ENCODE data around the gene ANKRD42.

The ANKRD42 gene

DNA sequence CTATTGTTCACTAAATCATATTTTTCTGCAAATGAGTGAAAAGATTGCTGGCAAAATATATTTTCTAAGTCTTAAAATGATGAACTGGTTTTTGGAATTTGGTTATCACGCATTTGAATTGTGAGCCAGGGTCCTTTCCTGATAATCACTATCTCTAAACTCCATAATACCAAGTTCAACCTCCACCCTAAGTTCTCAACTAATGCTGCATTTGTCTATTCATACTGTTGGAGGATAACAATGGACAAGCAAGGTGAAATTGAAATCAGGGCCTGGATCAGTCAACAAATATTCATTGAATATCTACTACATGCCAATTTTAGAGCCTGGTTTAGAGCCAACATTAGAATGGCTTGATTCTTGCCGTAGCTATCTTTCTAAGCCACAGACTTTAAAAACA lies 41.2 kb upstream of the ANKRD42 start:
- Histone ChIP-seq H3K4me1 (ENCODE audit: low read depth, poor library complexity, severe bottlenecking) (peaks cover 7% of the 10 kb centered on the region), H3K27me3 (ENCODE audit: insufficient read depth, low read depth) (no peaks in the 10 kb centered on the region), H3K4me3 (IDR thresholded peaks at IDR 0.05; ENCODE audit: insufficient read depth, low read depth, low read length) (no peak overlapping the region), H3K9ac (no peak overlapping the region), H2AFZ (ENCODE audit: low read depth) (no peak overlapping the region), H3K36me3 (ENCODE audit: insufficient read depth) (no peaks in the 10 kb centered on the region), H4K20me1 (ENCODE audit: insufficient read depth) (no peaks in the 10 kb centered on the region), H3K4me2 (no peak overlapping the region), H3K27ac (no peak overlapping the region), H3K79me2 (ENCODE audit: insufficient read depth, low read depth) (peaks cover 3% of the 10 kb centered on the region)
- TF ChIP-seq, protein P1, sequence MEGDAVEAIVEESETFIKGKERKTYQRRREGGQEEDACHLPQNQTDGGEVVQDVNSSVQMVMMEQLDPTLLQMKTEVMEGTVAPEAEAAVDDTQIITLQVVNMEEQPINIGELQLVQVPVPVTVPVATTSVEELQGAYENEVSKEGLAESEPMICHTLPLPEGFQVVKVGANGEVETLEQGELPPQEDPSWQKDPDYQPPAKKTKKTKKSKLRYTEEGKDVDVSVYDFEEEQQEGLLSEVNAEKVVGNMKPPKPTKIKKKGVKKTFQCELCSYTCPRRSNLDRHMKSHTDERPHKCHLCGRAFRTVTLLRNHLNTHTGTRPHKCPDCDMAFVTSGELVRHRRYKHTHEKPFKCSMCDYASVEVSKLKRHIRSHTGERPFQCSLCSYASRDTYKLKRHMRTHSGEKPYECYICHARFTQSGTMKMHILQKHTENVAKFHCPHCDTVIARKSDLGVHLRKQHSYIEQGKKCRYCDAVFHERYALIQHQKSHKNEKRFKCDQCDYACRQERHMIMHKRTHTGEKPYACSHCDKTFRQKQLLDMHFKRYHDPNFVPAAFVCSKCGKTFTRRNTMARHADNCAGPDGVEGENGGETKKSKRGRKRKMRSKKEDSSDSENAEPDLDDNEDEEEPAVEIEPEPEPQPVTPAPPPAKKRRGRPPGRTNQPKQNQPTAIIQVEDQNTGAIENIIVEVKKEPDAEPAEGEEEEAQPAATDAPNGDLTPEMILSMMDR (conservative IDR thresholded peaks at IDR 0.05; ENCODE audit: low read depth, low read length), result no peak

DNA sequence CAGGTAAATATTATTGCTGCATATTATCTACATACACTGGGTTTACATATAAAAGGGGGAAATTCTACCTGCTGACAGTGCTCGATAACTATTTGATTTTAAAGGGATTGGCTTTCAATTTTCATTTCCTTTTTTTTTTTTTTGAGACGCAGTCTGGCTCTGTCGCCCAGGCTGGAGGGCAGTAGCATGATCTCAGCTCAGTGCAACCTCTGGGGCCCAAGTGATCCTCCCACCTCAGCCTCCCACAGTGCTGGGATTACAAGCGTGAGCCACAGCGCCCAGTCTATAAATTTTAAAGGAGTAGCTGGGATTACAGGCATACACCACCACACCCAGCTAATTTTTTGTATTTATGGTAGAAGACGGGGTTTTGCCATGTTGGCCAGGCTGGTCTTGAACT lies 39.7 kb upstream of the ANKRD42 start:
- peaks cover 5% of the 10 kb centered on the region for H4K20me1 ChIP-seq (ENCODE audit: insufficient read depth)
- TF ChIP-seq, protein P1 (conservative IDR thresholded peaks at IDR 0.05; ENCODE audit: low read depth, low read length), result no peak

DNA sequence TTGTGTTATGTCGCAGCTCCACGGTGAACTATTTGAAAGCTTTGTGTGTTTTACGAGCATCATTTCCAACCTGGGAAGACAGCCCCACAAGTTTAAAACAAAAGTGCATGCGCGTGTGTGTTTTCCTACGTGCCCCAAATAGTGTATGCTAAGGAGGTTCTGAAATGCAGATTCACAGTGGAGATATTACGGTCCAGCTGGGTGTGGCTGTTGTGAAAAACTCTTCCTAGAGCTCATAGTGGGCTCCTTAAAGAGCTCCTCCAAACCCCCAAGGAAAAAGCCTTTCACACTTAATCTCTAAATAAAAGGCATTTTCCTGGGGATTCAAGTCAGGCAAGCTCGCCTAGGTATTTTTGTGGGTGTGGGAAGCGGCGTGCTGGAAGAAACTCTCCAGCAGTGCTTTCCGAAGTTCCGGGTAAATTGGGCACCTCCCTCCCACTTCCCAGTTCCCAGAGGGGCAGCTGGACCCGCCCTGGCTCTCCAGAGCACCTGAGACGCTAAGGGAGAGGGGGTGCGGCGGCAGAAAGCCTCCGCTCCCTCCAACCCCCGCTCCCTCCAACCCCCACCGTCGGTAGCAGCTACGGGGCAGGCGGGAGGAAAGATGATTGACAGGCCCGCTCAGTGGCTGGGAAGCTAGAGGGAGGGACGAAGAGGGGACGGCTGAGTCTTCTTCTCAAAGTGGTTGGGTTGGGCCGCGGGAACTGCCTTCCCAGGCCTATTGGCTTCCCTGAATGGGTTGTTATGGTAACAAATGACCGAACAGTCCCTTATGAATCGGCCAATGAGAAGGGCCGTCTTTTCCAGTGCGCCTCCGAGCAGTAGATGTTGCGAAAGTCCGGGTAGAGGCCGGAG lies 37.1 kb upstream of the ANKRD42 start:
- Histone ChIP-seq H3K36me3 (ENCODE audit: insufficient read depth) (peaks cover 10% of the 10 kb centered on the region; the same call in 1 of the 2 replicates), H3K9ac (peak overlapping the region; percentile 66), H3K27me3 (ENCODE audit: insufficient read depth, low read depth) (no peaks in the 10 kb centered on the region), H3K4me2 (peak overlapping the region; percentile 61), H3K79me2 (ENCODE audit: insufficient read depth, low read depth) (peaks cover 44% of the 10 kb centered on the region), H3K27ac (peak overlapping the region; percentile 74), H2AFZ (ENCODE audit: low read depth) (peak overlapping the region; percentile 74), H3K4me3 (IDR thresholded peaks at IDR 0.05; ENCODE audit: insufficient read depth, low read depth, low read length) (no peak overlapping the region), H3K4me1 (ENCODE audit: low read depth, poor library complexity, severe bottlenecking) (peaks cover 28% of the 10 kb centered on the region), H4K20me1 (ENCODE audit: insufficient read depth) (peaks cover 31% of the 10 kb centered on the region)
- TF ChIP-seq, protein P1 (conservative IDR thresholded peaks at IDR 0.05; ENCODE audit: low read depth, low read length), result no peak

More for the DNA sequence above, 39.7 kb upstream of the ANKRD42 start:
- no peak overlapping the region for H3K27ac ChIP-seq
- H3K9ac ChIP-seq, result no peak overlapping the region
- no peaks in the 10 kb centered on the region for H3K27me3 ChIP-seq (ENCODE audit: insufficient read depth, low read depth)
- H3K4me2 ChIP-seq, result no peak overlapping the region
- no peak overlapping the region for H2AFZ ChIP-seq (ENCODE audit: low read depth)
- H3K36me3 ChIP-seq (ENCODE audit: insufficient read depth), result 0 out of 2 replicates have a peak, but pooled peaks cover 3% of the 10 kb centered on the region
- H3K79me2 ChIP-seq (ENCODE audit: insufficient read depth, low read depth), result peaks cover 18% of the 10 kb centered on the region
- H3K4me1 ChIP-seq (ENCODE audit: low read depth, poor library complexity, severe bottlenecking), result peaks cover 7% of the 10 kb centered on the region
- no peak overlapping the region for H3K4me3 ChIP-seq (IDR thresholded peaks at IDR 0.05; ENCODE audit: insufficient read depth, low read depth, low read length)

GRCh38 chr11:83156996-83157593 lies 36.4 kb upstream of the ANKRD42 start, which contains the start of gene PCF11:
Gene PCF11 (plus strand): TSS chr11:83157131. CDS start chr11:83157440, 309 bp downstream.
- H3K79me2 ChIP-seq (ENCODE audit: insufficient read depth, low read depth), result peaks cover 51% of the 10 kb centered on the region
- peak within 1 kb of the TSS; percentile 74 for H2AFZ ChIP-seq (ENCODE audit: low read depth)

More at GRCh38 chr11:83156996-83157593, 36.4 kb upstream of the ANKRD42 start, which contains the start of gene PCF11:
- Histone ChIP-seq H4K20me1 (ENCODE audit: insufficient read depth) (peaks cover 38% of the 10 kb centered on the region), H3K4me3 (IDR thresholded peaks at IDR 0.05; ENCODE audit: insufficient read depth, low read depth, low read length) (peak within 1 kb of the TSS; percentile 90), H3K4me2 (peak within 1 kb of the TSS; percentile 61), H3K36me3 (ENCODE audit: insufficient read depth) (peaks cover 10% of the 10 kb centered on the region; the same call in 1 of the 2 replicates), H3K9ac (peak within 1 kb of the TSS; percentile 96), H3K27ac (peak within 1 kb of the TSS; percentile 92), H3K27me3 (ENCODE audit: insufficient read depth, low read depth) (no peaks in the 10 kb centered on the region), H3K4me1 (ENCODE audit: low read depth, poor library complexity, severe bottlenecking) (peaks cover 36% of the 10 kb centered on the region)
- TF ChIP-seq, protein P1 (conservative IDR thresholded peaks at IDR 0.05; ENCODE audit: low read depth, low read length), result no peak

Data from KMS-11 (cell line).